ENCODE data around the gene XIRP2. TPM values are rescaled to one million over a fixed set of nuclear protein-coding genes. Genes with fewer than 3 reads are reported as not detected.

Gene XIRP2
- total RNA-seq, 1 experiment from 2014 or later, result not detected

DNA sequence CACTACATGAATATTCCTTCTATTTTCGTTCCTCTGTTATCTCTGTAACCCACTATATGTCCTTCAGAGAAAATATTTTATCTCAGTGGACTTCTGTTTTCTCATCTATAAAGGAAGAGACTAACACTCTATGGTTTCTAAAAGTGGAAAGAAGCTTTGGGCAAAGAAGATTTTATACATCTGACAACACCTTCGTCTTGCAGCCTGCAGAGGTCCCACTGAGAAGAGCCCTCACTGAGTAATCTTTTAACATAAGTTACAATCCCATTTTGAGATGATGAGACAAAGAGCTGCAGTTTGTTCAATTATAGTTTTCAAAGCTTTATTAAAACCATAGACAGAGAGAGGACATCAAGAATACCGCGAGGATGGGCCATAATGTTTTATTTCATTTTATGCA is 28.7 kb downstream of the XIRP2 start:
- POLR2A ChIA-PET, result no interaction called here
- RAD21 ChIA-PET (ENCODE audit: low non-redundant PET in 1 of 2, low total read pairs in 2 of 2, uncharacterized antibody in 2 of 2, unreplicated experiment in 2 of 2), result no interaction called here

DNA sequence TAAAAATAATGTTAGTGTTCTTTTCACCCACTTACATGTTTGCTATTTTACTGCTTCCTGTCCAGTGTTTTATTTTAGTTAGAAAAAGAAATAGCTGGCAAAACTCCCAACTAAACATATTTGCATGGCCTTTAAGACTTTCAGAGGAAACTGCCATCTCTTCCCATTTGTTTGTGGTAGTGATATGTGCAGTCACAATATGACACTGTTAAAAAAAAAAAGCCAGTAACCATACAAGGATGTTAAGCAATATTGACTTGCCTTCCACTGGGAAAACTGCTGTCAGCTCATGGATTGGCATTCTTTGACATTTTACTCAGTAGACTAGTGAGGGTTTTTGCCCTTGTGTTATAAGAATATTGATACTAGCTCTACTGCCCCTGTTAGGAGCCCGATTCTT is 29.1 kb downstream of the XIRP2 start:
- DNase-seq (ENCODE audit: low read depth, low spot score), result no peak
- Histone ChIP-seq H4K20me1 (ENCODE audit: insufficient read depth) (no peaks in the 10 kb centered on the region), H3K27me3 (ENCODE audit: insufficient read depth, low read length) (no peaks in the 10 kb centered on the region), H3K4me2 (ENCODE audit: low read length) (no peak overlapping the region), H3K9me3 (ENCODE audit: control insufficient read depth in 1 of 2, insufficient read depth in 1 of 2, low read depth in 1 of 2, low read length in 2 of 2) (no peaks in the 10 kb centered on the region; a peak in 1 of 4 replicates), H3K27ac (ENCODE audit: low read depth, low read length) (no peak overlapping the region), H3K4me1 (ENCODE audit: control insufficient read depth in 1 of 2, insufficient read depth in 2 of 2, low read length in 2 of 2) (no peaks in the 10 kb centered on the region), H3K9me2 (ENCODE audit: insufficient read depth) (no peaks in the 10 kb centered on the region), H2AFZ (ENCODE audit: low read depth, low read length, poor library complexity, severe bottlenecking) (no peak overlapping the region), H3K9ac (ENCODE audit: low read length) (no peak overlapping the region), H3K79me2 (ENCODE audit: insufficient read depth, low read length) (no peaks in the 10 kb centered on the region), H3K36me3 (ENCODE audit: control insufficient read depth in 1 of 2, insufficient read depth in 2 of 2, low read length in 2 of 2) (no peaks in the 10 kb centered on the region), H3K4me3 (replicated peaks in 1 of 2; ENCODE audit: low read depth in 1 of 2, low read length in 2 of 2) (no peak overlapping the region)
- no TSS peak for BruUV-seq (replicated peaks)
- TF ChIP-seq, protein P1, sequence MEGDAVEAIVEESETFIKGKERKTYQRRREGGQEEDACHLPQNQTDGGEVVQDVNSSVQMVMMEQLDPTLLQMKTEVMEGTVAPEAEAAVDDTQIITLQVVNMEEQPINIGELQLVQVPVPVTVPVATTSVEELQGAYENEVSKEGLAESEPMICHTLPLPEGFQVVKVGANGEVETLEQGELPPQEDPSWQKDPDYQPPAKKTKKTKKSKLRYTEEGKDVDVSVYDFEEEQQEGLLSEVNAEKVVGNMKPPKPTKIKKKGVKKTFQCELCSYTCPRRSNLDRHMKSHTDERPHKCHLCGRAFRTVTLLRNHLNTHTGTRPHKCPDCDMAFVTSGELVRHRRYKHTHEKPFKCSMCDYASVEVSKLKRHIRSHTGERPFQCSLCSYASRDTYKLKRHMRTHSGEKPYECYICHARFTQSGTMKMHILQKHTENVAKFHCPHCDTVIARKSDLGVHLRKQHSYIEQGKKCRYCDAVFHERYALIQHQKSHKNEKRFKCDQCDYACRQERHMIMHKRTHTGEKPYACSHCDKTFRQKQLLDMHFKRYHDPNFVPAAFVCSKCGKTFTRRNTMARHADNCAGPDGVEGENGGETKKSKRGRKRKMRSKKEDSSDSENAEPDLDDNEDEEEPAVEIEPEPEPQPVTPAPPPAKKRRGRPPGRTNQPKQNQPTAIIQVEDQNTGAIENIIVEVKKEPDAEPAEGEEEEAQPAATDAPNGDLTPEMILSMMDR (IDR thresholded peaks at IDR 0.05 in 2 of 3, conservative IDR thresholded peaks at IDR 0.05 in 1 of 3; ENCODE audit: borderline replicate concordance in 1 of 3, insufficient read depth in 1 of 3, low read depth in 2 of 3, low read length in 2 of 3), result no peak
- TF ChIP-seq EGR1 (IDR thresholded peaks at IDR 0.05; ENCODE audit: low read depth) (no peak), SP1 (IDR thresholded peaks at IDR 0.05; ENCODE audit: low read depth) (no peak)
- TF ChIP-seq, protein P2, sequence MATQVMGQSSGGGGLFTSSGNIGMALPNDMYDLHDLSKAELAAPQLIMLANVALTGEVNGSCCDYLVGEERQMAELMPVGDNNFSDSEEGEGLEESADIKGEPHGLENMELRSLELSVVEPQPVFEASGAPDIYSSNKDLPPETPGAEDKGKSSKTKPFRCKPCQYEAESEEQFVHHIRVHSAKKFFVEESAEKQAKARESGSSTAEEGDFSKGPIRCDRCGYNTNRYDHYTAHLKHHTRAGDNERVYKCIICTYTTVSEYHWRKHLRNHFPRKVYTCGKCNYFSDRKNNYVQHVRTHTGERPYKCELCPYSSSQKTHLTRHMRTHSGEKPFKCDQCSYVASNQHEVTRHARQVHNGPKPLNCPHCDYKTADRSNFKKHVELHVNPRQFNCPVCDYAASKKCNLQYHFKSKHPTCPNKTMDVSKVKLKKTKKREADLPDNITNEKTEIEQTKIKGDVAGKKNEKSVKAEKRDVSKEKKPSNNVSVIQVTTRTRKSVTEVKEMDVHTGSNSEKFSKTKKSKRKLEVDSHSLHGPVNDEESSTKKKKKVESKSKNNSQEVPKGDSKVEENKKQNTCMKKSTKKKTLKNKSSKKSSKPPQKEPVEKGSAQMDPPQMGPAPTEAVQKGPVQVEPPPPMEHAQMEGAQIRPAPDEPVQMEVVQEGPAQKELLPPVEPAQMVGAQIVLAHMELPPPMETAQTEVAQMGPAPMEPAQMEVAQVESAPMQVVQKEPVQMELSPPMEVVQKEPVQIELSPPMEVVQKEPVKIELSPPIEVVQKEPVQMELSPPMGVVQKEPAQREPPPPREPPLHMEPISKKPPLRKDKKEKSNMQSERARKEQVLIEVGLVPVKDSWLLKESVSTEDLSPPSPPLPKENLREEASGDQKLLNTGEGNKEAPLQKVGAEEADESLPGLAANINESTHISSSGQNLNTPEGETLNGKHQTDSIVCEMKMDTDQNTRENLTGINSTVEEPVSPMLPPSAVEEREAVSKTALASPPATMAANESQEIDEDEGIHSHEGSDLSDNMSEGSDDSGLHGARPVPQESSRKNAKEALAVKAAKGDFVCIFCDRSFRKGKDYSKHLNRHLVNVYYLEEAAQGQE (IDR thresholded peaks at IDR 0.05; ENCODE audit: low read depth), result no peak
- no peak for ATAC-seq
- intact Hi-C loops (cut with micrococcal nuclease), result no loop called here
- ChIA-PET POLR2A (no interaction called here), RAD21 (ENCODE audit: low non-redundant PET in 1 of 2, low total read pairs in 2 of 2, uncharacterized antibody in 2 of 2, unreplicated experiment in 2 of 2) (no interaction called here), CTCF (no interaction called here)

More for the DNA sequence above, 28.7 kb downstream of the XIRP2 start:
- no peak for DNase-seq (ENCODE audit: low read depth, low spot score)
- Histone ChIP-seq H3K36me3 (ENCODE audit: control insufficient read depth in 1 of 2, insufficient read depth in 2 of 2, low read length in 2 of 2) (no peaks in the 10 kb centered on the region), H3K4me2 (ENCODE audit: low read length) (no peak overlapping the region), H3K27me3 (ENCODE audit: insufficient read depth, low read length) (no peaks in the 10 kb centered on the region), H3K9me2 (ENCODE audit: insufficient read depth) (no peaks in the 10 kb centered on the region), H3K9ac (ENCODE audit: low read length) (no peak overlapping the region), H3K27ac (ENCODE audit: low read depth, low read length) (no peak overlapping the region), H3K4me1 (ENCODE audit: control insufficient read depth in 1 of 2, insufficient read depth in 2 of 2, low read length in 2 of 2) (no peaks in the 10 kb centered on the region), H4K20me1 (ENCODE audit: insufficient read depth) (no peaks in the 10 kb centered on the region), H2AFZ (ENCODE audit: low read depth, low read length, poor library complexity, severe bottlenecking) (no peak overlapping the region), H3K9me3 (ENCODE audit: control insufficient read depth in 1 of 2, insufficient read depth in 1 of 2, low read depth in 1 of 2, low read length in 2 of 2) (no peaks in the 10 kb centered on the region; a peak in 1 of 4 replicates), H3K79me2 (ENCODE audit: insufficient read depth, low read length) (no peaks in the 10 kb centered on the region), H3K4me3 (replicated peaks in 1 of 2; ENCODE audit: low read depth in 1 of 2, low read length in 2 of 2) (no peak overlapping the region)
- no peak for TF ChIP-seq SP1 (IDR thresholded peaks at IDR 0.05; ENCODE audit: low read depth)
- no peak for TF ChIP-seq RAD21 (IDR thresholded peaks at IDR 0.05; ENCODE audit: low read depth)
- TF ChIP-seq, protein P3, sequence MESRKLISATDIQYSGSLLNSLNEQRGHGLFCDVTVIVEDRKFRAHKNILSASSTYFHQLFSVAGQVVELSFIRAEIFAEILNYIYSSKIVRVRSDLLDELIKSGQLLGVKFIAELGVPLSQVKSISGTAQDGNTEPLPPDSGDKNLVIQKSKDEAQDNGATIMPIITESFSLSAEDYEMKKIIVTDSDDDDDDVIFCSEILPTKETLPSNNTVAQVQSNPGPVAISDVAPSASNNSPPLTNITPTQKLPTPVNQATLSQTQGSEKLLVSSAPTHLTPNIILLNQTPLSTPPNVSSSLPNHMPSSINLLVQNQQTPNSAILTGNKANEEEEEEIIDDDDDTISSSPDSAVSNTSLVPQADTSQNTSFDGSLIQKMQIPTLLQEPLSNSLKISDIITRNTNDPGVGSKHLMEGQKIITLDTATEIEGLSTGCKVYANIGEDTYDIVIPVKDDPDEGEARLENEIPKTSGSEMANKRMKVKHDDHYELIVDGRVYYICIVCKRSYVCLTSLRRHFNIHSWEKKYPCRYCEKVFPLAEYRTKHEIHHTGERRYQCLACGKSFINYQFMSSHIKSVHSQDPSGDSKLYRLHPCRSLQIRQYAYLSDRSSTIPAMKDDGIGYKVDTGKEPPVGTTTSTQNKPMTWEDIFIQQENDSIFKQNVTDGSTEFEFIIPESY (IDR thresholded peaks at IDR 0.05; ENCODE audit: extremely low read depth, insufficient replicate concordance, low read length), result no peak
- no peak for TF ChIP-seq SRF (IDR thresholded peaks at IDR 0.05; ENCODE audit: low read depth)
- TF ChIP-seq, protein P4, sequence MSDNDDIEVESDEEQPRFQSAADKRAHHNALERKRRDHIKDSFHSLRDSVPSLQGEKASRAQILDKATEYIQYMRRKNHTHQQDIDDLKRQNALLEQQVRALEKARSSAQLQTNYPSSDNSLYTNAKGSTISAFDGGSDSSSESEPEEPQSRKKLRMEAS (IDR thresholded peaks at IDR 0.05), result no peak
- no peak for TF ChIP-seq YY1 (IDR thresholded peaks at IDR 0.05; ENCODE audit: extremely low read depth, insufficient replicate concordance, low read depth, low read length)
- no peak for TF ChIP-seq TCF7L2 (IDR thresholded peaks at IDR 0.05; ENCODE audit: borderline replicate concordance, extremely low read depth, insufficient read depth, insufficient read length)
- TF ChIP-seq, protein P5, sequence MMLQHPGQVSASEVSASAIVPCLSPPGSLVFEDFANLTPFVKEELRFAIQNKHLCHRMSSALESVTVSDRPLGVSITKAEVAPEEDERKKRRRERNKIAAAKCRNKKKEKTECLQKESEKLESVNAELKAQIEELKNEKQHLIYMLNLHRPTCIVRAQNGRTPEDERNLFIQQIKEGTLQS (IDR thresholded peaks at IDR 0.05), result no peak
- TF ChIP-seq ZFX (IDR thresholded peaks at IDR 0.05), result no peak
- CTCF ChIA-PET, result no interaction called here
- intact Hi-C loops (cut with micrococcal nuclease), result no loop called here
- ATAC-seq, result no peak
- no TSS peak for BruUV-seq (replicated peaks)
